Endothelial cell of umbilical vein (primary cell): ENCODE measurements around the gene POLR1C. TPM values are rescaled to one million over a fixed set of nuclear protein-coding genes. Genes with fewer than 3 reads are reported as not detected.

ENCODE experiments used
- BruUV-seq: library from RNA; stranded (reverse); fragments of 400-500 nt; replicated peaks from 2 replicates; lab custom pipeline; 2021; lab: Mats Ljungman, UMichigan
- CTCF ChIA-PET: fragments of 300-600, 350-600 bp; sonication (Branson Sonifier 250); formaldehyde crosslinking; loops from one replicate; lab custom pipeline; 2021; ENCODE audit warnings: antibody characterized with exemption, inconsistent platforms; lab: Charles Lee
- POLR2A ChIA-PET: fragments of 300-600, 350-600 bp; sonication (Branson Sonifier 250); formaldehyde crosslinking; loops from one replicate; lab custom pipeline; 2021; ENCODE audit warnings: antibody characterized with exemption, inconsistent platforms; lab: Charles Lee
- DNase-seq: peaks from one replicate; pipeline ENCODE4 v3.0.0-alpha.2; 2011; ENCODE audit warnings: low read depth, low spot score
- FAIRE-seq: peaks from 2 replicates; lab custom pipeline; 2011; peaks lifted over from hg19 to GRCh38; lab: Jason Lieb, UNC
- H2AFZ ChIP-seq: 2 replicates; pipeline ENCODE4 v1.6.0; 2012; ENCODE audit warnings: low read depth, low read length, control low read depth, inconsistent platforms
- H3K27ac ChIP-seq: 2 replicates; pipeline ENCODE4 v1.5.1; 2011; ENCODE audit warnings: low read depth, mild to moderate bottlenecking, control low read depth, low read length, moderate library complexity; ENCODE audit not compliant: insufficient read depth
- H3K27me3 ChIP-seq, 2 experiments: 2 replicates each; pipeline versions ENCODE4 v1.6.0 to v1.6.1; 2011; ENCODE audit warnings: low read length in 2 of 2, mixed read lengths in 1 of 2; ENCODE audit not compliant: control insufficient read depth in 2 of 2, insufficient read depth in 2 of 2
- H3K36me3 ChIP-seq, 2 experiments: 2 replicates in 1 of 2; 3 replicates in 1 of 2; pipeline ENCODE4 v1.5.1; 2011; ENCODE audit warnings: low read length in 2 of 2, mild to moderate bottlenecking in 1 of 2, moderate library complexity in 1 of 2; ENCODE audit not compliant: control insufficient read depth in 2 of 2, insufficient read depth in 2 of 2; ENCODE audit errors: extremely low read depth in 1 of 2
- H3K4me1 ChIP-seq: 3 replicates; pipeline ENCODE4 v1.5.1; 2011; ENCODE audit warnings: mild to moderate bottlenecking, low read length; ENCODE audit not compliant: control insufficient read depth, insufficient read depth; ENCODE audit errors: extremely low read depth
- H3K4me2 ChIP-seq: 2 replicates; pipeline ENCODE4 v1.6.1; 2011; ENCODE audit warnings: low read length, control low read depth, mixed read lengths; ENCODE audit not compliant: insufficient read depth
- H3K4me3 ChIP-seq, 3 experiments: fragments of 200-600 bp in 1 of 3; sonication (generic), shearing (Covaris generic) in 1 of 3; replicated peaks in 1 of 3; 2 replicates each; pipeline ENCODE4 v1.5.1; 2011 to 2016; ENCODE audit warnings: control low read depth in 3 of 3, low read length in 3 of 3, mild to moderate bottlenecking in 2 of 3, inconsistent platforms in 1 of 3, low read depth in 1 of 3, moderate library complexity in 1 of 3; ENCODE audit not compliant: insufficient read depth in 1 of 3
- H3K79me2 ChIP-seq: 2 replicates; pipeline ENCODE4 v1.6.0; 2012; ENCODE audit warnings: low read length, inconsistent platforms; ENCODE audit not compliant: control insufficient read depth, insufficient read depth
- H3K9ac ChIP-seq: replicated peaks from 2 replicates; pipeline ENCODE3; 2011; ENCODE audit warnings: low read length, control low read depth; ENCODE audit not compliant: insufficient read depth; ENCODE audit errors: extremely low read depth
- H3K9me1 ChIP-seq: replicated peaks from 3 replicates; pipeline ENCODE4 v1.6.0; 2011; ENCODE audit warnings: mild to moderate bottlenecking, low read length; ENCODE audit not compliant: control insufficient read depth, insufficient read depth; ENCODE audit errors: extremely low read depth
- H3K9me3 ChIP-seq: replicated peaks from 2 replicates; pipeline ENCODE4 v1.5.1; 2012; ENCODE audit warnings: low read length, inconsistent platforms; ENCODE audit not compliant: control insufficient read depth, insufficient read depth
- H4K20me1 ChIP-seq: replicated peaks from 2 replicates; pipeline ENCODE3; 2011; ENCODE audit warnings: mild to moderate bottlenecking, low read length; ENCODE audit not compliant: control insufficient read depth, insufficient read depth; ENCODE audit errors: extremely low read depth
- EZH2 ChIP-seq: IDR thresholded peaks from 2 replicates; pipeline ENCODE4 v1.6.1; 2012; ENCODE audit warnings: borderline replicate concordance, low read depth, mild to moderate bottlenecking, moderate library complexity, low read length, inconsistent platforms; ENCODE audit not compliant: severe bottlenecking
- GATA2 ChIP-seq: IDR thresholded peaks from 2 replicates; pipeline ENCODE4 v1.7.0; 2011; ENCODE audit warnings: low read depth, mild to moderate bottlenecking, moderate library complexity, mixed read lengths, low read length; ENCODE audit not compliant: insufficient read length, insufficient read depth
- MYC ChIP-seq: IDR thresholded peaks from one replicate; pipeline ENCODE4 v1.6.1; 2011; ENCODE audit warnings: mild to moderate bottlenecking, low read depth, low read length
- POLR2A ChIP-seq: IDR thresholded peaks from 2 replicates; pipeline ENCODE4 v1.6.1; 2012; ENCODE audit warnings: low read depth, mild to moderate bottlenecking, control low read depth, low read length
- dilution Hi-C: fragments of 300-500 bp; cut with MboI; formaldehyde crosslinking; loops from one replicate; pipeline ENCODE4 v1.15.0; 2019; ENCODE audit warnings: low sequenced_read_pairs; ENCODE audit not compliant: extremely low pct_ligation_motif_present
- intact Hi-C: fragments of 100-400 bp; cut with micrococcal nuclease; formaldehyde crosslinking; loops from one replicate; pipeline ENCODE4 v1.10.0; 2022
- polyA plus RNA-seq, 4 experiments: library from polyadenylated mRNA; depleted of rRNA in 3 of 4; stranded (reverse) in 3 of 4; unstranded in 1 of 4; fragments of >200 nt; gene quantifications; 2 replicates each; pipeline versions ENCODE4 v1.2.1 to v1.2.3, GENCODE V29; 2011 to 2012; ENCODE audit warnings: missing spikeins in 1 of 4
- total RNA-seq: library from RNA; stranded (reverse); gene quantifications from 2 replicates; pipeline ENCODE4 v1.2.3, GENCODE V29; 2021
- TF ChIP-seq, protein P1 (sequence below), 2 donors: IDR thresholded peaks; 1 replicate in 1 of 2; 2 replicates in 1 of 2; pipeline ENCODE4 v1.5.1; 2011; ENCODE audit warnings: low read length in 2 of 2, mild to moderate bottlenecking in 2 of 2, moderate library complexity in 2 of 2, control low read depth in 1 of 2, inconsistent platforms in 1 of 2, low read depth in 1 of 2; ENCODE audit not compliant: insufficient read depth in 1 of 2; ENCODE audit errors: extremely low read depth in 1 of 2

Gene POLR1C
- total and polyA plus RNA-seq, 2 donors (not counting 3 experiments of a cell fraction or from before 2014, with no cell fraction given) = 39.8 to 46.0 TPM

DNA sequence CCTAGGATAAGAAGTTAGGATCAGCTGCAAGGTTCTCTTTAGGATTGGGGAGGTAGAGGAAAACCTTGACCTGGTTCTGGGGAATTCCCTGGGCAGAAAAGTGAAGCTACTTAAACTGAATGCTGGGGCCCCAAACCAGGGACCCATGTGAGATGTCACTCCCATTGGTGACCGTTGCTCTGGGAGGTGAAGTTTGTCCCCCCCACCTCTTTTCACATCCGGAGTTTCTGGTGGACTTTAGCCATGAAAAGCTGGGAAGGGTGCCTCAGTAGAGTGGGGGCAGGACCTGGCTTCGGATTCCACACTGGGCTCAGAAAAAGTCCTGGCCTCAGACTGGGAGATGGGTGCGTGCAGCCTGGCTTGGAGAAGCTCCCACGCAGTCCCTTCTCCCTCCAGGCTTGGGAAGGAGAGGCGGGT lies 26.4 kb upstream of the POLR1C start:
- dilution Hi-C loops (no loop called here), intact Hi-C loops (no loop called here)
- H3K9me3 ChIP-seq = no peaks in the 10 kb centered on the region
- CTCF ChIA-PET = interaction anchor here (0.7 to 5.5 kb wide), 3 partner anchors 16 to 262 kb away, joined by 3 to 21 read pairs (median 3); partner anchors contain the start of gene DNPH1
- no peak overlapping the region for H3K9ac ChIP-seq
- TF ChIP-seq POLR2A (no peak), GATA2 (no peak), MYC (no peak), EZH2 (no peak)
- TF ChIP-seq, protein P1, sequence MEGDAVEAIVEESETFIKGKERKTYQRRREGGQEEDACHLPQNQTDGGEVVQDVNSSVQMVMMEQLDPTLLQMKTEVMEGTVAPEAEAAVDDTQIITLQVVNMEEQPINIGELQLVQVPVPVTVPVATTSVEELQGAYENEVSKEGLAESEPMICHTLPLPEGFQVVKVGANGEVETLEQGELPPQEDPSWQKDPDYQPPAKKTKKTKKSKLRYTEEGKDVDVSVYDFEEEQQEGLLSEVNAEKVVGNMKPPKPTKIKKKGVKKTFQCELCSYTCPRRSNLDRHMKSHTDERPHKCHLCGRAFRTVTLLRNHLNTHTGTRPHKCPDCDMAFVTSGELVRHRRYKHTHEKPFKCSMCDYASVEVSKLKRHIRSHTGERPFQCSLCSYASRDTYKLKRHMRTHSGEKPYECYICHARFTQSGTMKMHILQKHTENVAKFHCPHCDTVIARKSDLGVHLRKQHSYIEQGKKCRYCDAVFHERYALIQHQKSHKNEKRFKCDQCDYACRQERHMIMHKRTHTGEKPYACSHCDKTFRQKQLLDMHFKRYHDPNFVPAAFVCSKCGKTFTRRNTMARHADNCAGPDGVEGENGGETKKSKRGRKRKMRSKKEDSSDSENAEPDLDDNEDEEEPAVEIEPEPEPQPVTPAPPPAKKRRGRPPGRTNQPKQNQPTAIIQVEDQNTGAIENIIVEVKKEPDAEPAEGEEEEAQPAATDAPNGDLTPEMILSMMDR (IDR thresholded peaks at IDR 0.05; ENCODE audit: extremely low read depth in 1 of 2, insufficient read depth in 1 of 2, low read depth in 1 of 2, low read length in 2 of 2) = no peak
- peaks cover 0 to 5% of the 10 kb centered on the region in 2 experiments for H3K36me3 ChIP-seq
- peaks cover 12% of the 10 kb centered on the region for H3K4me1 ChIP-seq
- FAIRE-seq (no peak), DNase-seq (no peak)
- H4K20me1 ChIP-seq = no peaks in the 10 kb centered on the region
- H3K79me2 ChIP-seq = no peaks in the 10 kb centered on the region
- no peak overlapping the region for H2AFZ ChIP-seq
- no peaks in the 10 kb centered on the region for H3K9me1 ChIP-seq
- BruUV-seq = no TSS peak
- H3K27ac ChIP-seq = no peak overlapping the region
- H3K4me2 ChIP-seq = no peak overlapping the region
- POLR2A ChIA-PET = no interaction called here
- H3K4me3 ChIP-seq = no peak overlapping the region
- no peaks in the 10 kb centered on the region for H3K27me3 ChIP-seq
